Dedifferentiated amniotic fluid mesenchymal stem cell (primary cell): ENCODE data around the gene ZNF22.

Source experiments
- DNase-seq: peaks from one replicate; pipeline ENCODE4 v3.0.0-alpha.2; 2016; ENCODE audit errors: extremely low spot score

ZNF22 gene

GRCh38 chr10:44965104-44965503 lies 35.6 kb upstream of the ZNF22 start:
- DNase-seq, result no peak

GRCh38 chr10:44965651-44966097 lies 35.0 kb upstream of the ZNF22 start:
- DNase-seq, result no peak

- DNase-seq, result no peak
These were observed 34.5 kb upstream of the ZNF22 start for GRCh38 chr10:44966129-44966815.

GRCh38 chr10:44966816-44967509 lies 33.8 kb upstream of the ZNF22 start:
- DNase-seq, result no peak

GRCh38 chr10:44967616-44968015 lies 33.1 kb upstream of the ZNF22 start:
- no peak for DNase-seq

- no peak for DNase-seq
These were observed 32.6 kb upstream of the ZNF22 start for GRCh38 chr10:44968091-44968490.

- DNase-seq, result no peak
These were observed 32.0 kb upstream of the ZNF22 start for GRCh38 chr10:44968500-44969400.

GRCh38 chr10:44969854-44970253 lies 30.9 kb upstream of the ZNF22 start:
- no peak for DNase-seq

- DNase-seq, result no peak
These were observed 29.8 kb upstream of the ZNF22 start for GRCh38 chr10:44970812-44971395.

- DNase-seq, result no peak
These were observed 29.3 kb upstream of the ZNF22 start for GRCh38 chr10:44971434-44971833.

- DNase-seq, result no peak
These were observed 28.6 kb upstream of the ZNF22 start for GRCh38 chr10:44971935-44972757.

GRCh38 chr10:44972874-44973306 lies 27.8 kb upstream of the ZNF22 start:
- no peak for DNase-seq

- no peak for DNase-seq
These were observed 27.2 kb upstream of the ZNF22 start for GRCh38 chr10:44973323-44974081.

- no peak for DNase-seq
These were observed 26.6 kb upstream of the ZNF22 start for GRCh38 chr10:44974082-44974627.

- DNase-seq, result peak; percentile 44
These were observed 25.9 kb upstream of the ZNF22 start for GRCh38 chr10:44974628-44975430.

- peak; percentile 52 for DNase-seq
These were observed 25.0 kb upstream of the ZNF22 start for GRCh38 chr10:44975431-44976331.

- no peak for DNase-seq
These were observed 24.1 kb upstream of the ZNF22 start for GRCh38 chr10:44976352-44977198.
